Erythroblast (primary cell): Measurements from ENCODE around the gene NCOA7.

ENCODE experiments used
- DNase-seq, 2 experiments: peaks; one replicate each; lab custom pipeline; 2025; lab: John Stamatoyannopoulos, UW
- GATA1 ChIP-seq: IDR thresholded peaks from 2 replicates; pipeline ENCODE4 v1.6.1; 2011; ENCODE audit warnings: low read depth, mild to moderate bottlenecking, control low read depth, low read length, moderate library complexity
- POLR2A ChIP-seq: IDR thresholded peaks from 2 replicates; pipeline ENCODE4 v1.6.1; 2011; ENCODE audit warnings: mild to moderate bottlenecking, low read length

NCOA7 gene

DNA sequence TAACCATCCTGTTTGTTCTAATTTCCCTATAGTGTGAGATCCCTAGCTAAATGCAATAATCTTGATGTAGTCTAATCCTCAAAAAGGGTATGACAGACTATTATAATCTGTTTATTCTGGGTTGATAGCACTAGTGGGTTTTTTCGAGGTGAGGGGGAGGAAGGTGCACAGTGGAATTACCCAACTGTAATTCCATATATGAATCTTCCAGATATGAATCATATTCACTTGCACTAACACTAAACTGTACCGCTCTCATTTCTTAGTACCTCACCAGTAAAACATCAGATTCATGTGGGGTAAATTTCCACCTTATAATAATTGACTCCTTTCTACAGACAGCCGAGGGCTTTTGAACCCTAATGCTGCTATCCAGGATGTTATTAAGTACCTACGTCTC is 16.5 kb downstream of the NCOA7 start:
- DNase-seq: no peak
- TF ChIP-seq GATA1: no peak
- no peak for TF ChIP-seq POLR2A

DNA sequence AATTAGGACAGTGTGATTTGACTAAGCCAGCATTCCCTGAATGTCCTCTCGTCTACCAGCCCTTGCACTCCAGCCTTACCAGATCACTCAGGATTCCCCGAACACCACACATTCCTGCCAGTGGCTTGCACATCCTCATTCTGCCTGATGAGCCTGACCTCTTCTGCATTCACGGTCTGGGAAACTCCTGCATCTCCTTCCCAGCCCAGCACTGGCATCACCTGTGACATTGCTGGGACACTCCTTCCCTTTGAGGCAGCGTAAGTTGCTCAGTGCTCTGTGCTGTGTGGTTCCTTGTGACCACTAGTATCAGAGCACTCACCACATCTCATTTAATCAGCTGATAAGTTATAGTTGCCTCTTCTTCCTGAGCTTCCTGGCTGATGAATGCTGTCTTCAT is 17.3 kb downstream of the NCOA7 start:
- TF ChIP-seq POLR2A: no peak
- no peak for TF ChIP-seq GATA1
- no peak for DNase-seq

DNA sequence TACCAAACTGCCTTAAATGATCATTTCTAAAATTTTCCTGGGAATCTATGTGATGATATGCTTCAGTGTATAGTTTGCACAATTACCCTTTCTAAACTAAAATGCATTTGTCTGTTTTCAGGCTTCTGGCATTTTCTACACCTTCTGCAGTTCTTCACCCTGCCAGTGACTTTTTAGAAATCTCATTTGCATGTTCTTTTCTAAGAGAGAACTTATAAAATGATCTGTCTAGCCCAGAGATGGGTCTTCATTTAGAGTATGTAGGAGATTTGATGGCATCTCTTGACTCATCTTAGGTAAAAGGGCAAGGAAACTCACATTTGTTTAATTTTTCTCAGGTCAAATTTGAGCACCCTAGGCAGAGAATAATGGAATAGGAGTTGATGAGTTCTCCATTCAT is 17.8 kb downstream of the NCOA7 start:
- TF ChIP-seq POLR2A (no peak), GATA1 (no peak)
- no peak for DNase-seq

DNA sequence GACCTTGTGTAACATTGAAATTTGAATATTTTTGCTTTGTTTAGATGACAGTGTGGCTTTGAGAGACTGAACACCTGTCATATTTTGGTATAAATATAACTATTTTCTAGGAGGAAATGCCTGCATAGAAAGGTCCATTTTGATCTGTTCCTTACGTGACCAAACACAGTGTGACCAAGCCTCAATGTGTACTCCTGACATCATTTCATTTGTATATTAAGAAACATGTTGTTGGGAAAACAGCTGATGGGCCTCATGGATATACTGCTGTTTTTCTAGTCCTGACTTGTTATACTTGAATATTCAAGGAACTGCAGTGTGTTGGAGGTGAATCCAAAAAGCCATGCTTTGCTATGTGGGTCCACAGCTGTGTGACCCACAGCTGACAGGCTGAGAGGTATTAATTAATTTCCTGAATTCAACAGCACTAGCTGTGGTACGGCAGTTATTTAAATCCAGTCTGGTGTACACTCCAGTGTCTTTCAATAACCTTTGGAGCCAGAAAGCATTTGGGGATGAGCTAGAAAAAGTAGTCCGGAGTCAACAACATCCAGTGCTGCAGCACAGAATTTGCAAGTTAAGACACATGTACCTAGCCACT is 18.9 kb downstream of the NCOA7 start:
- DNase-seq: no peak
- TF ChIP-seq GATA1 (no peak), POLR2A (no peak)

DNA sequence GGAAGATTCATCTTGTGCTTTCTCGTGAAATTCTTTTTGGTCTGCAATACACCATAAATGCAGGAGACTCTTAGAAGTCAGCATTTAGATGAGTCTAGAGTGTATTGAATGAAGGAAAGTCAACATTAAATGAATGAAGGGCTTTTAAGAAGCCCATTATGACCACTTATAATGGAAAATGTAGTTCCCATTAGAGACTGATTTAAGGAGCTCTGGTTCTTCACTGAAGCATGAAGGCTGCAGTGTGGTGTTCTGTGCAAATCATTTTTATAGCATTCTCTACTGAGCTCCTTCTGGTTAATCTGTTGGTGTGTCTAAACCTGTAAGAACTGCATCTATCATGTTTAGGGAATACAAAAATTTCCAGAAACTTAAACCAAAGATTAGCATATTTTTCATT is 19.7 kb downstream of the NCOA7 start:
- DNase-seq: no peak
- no peak for TF ChIP-seq GATA1
- TF ChIP-seq POLR2A: no peak

DNA sequence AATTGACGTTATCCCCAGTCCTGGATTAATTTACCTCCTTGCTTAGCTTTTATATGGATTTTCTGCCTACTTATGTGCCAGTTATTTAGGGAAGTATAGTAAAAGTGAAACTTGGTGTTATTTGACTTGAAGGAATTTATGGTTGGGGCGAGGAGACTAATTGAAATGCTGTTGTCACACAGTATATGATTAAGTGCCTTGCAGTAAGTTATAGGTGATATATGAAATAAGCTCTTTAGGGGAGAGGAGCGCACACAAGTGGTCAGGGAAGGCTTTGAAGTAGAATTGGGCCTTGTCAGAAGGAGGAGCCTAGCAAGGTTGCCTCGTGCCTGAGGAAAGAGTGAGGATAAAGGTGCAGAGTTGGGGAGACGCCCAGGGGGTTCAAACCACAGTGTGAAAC is 20.5 kb downstream of the NCOA7 start:
- DNase-seq: no peak
- TF ChIP-seq GATA1 (no peak), POLR2A (no peak)

DNA sequence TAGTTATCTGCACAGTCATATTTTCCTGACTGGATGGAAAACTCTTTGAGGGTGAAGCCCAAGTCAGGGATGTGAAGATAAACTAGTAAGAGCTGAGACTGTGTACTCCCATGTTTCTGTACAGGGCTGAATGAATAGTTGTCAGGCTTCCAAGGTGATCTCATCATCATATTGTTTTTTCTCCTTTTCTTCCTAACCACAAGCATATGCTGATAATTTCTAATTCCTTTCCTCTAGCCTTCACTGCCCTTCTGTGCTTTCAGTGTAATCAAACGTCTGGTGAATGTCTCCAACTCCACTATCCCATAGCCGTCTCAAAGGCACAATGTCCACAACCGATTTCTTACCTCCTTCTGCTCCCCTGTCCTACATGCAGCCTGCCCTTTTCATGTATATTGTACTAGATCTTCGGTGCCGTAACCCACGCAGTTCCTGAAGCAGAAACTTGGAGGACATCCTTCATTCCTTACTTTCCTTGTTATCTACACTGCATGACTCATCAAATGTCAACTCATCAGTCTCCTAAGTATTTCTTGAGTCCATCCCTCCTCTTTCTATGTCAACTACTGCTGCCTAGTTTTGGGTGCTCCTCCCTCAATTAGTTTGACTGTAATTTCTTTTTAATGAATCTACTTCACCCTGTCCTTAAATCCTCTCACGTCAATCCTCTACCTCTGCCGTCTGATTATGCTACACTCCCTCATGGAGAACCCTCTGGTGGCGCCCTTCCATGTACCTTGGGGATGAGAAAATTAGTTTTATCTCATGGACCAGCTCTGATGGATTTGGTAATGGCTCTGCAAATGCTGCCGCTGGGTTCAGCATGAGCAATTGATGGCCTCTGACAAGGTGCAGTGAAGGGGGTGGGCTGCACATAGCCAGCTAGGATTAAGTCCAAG is 21.9 kb downstream of the NCOA7 start:
- no peak for TF ChIP-seq POLR2A
- peak; percentile 37 to 53 for DNase-seq

DNA sequence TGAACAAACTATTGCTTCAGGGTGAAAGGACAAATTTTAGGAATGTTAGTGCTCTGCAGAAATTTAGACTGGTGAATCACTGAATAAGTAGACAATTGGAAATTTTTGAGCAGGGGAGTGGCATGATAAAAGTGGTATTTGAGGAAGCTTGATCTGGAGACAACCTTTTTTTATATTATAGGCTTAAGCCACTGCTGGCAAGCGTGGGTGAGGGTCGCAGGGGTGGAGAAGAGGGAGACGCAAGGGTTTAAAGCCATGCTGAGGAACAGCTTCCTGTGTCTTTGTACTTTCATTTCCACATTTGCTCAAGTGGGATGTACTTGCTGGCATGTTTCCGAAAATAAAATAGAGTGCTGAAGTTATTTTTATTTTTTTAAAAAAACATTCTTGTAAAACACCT is 23.7 kb downstream of the NCOA7 start:
- no peak for DNase-seq

DNA sequence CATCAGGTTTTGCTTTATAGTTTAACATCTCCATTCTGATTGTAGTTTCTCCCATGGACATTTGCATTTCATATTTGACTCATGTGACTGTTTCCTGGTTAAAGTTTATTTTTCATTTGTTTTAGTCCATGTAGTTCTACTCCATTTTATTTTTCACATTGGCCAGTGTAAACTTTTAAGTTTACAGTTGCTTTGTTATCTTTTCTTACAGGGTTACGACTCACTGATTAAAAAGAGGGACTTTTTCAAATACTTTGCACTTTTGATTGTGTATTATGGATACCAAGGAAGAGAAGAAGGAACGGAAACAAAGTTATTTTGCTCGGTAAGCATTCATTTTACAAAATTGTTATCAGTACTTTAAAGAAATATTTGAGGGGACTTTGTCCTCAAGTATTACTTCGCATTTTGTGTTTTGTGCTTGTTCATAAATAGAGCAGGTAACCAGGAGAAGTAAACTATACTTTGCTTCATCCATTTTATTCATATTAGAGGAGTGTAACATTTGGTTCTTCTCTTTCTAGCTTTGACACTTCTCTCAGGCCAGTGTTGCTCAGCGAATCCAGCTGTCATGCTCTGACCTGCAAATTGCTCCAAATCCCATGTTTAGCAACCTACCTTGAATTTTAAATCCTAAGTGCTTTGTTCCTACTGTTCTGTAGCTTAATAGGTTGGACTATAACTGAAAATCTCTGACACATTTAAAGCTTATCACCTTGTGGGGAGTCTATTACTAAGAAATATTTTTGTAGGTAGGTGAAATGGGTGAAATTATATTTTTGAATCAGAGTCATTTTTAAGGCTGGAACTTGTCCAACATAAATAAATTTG is 24.5 kb downstream of the NCOA7 start:
- DNase-seq: no peak
- TF ChIP-seq GATA1 (no peak), POLR2A (no peak)

More for the DNA sequence above, 23.7 kb downstream of the NCOA7 start:
- TF ChIP-seq GATA1 (no peak), POLR2A (no peak)

DNA sequence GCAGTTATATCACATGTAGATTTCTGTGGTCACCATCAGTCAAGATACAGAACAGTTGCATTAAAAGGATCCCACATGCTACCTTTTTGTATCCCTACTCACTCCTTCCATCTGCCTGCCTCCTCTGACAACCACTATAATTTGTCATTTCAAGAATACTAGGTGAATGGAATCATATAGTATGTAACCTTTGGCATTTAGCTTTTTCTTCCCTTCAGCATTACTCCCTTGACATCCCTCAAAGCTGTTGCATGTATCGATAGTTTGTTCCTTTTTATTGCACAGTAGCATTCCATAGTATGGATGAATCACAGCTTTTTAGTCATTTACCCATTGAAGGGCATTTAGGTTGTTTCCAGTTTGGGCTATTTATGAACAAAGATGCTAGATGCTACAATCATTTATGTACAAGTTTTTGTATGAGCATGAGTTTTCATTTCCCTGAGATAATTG is 26.1 kb downstream of the NCOA7 start:
- no peak for TF ChIP-seq POLR2A
- no peak for TF ChIP-seq GATA1
- DNase-seq: no peak

DNA sequence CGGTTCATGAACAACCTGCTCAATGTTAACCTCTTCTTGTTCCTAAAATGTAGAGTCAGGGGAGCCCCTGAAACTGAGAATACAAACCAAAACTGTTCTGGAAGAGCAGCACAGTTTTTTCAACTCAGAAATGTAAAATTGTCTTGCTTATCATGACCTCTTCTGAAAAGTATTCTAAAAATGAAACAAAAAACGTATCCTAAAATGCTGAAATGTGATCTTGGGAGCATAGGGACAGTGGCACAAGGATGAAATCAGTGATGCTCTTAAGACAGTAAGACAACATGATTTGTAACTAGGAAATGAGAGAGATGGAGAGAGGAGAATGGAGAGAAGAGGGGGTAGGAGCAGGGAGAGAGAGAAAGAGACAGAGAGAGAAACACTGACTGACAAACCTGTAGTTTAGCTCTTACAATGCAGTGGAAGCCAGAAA is 27.5 kb downstream of the NCOA7 start:
- no peak for DNase-seq
- TF ChIP-seq GATA1 (no peak), POLR2A (no peak)

DNA sequence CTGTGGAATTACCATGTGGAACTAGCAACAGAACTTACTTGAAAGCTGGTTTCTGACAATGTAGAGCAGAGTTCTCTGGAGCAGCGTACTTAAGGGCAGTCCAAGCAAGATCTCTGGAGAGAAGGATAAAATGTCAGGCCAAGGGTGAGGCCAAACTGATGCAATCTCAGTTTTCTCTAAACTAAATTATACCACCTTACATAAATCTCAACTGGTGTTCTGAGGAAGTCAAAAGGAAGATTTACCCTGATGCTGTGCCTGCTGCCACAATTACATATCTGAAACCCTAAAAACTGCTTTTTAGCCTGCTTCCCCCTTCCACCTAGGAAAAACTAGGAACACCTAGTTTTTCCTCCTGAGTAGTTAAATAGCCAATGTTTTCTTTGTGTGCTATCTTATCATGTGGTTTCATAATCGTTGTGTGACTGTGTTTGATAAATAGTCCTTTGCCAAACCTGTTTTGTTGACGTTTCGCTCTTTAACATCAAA is 28.1 kb downstream of the NCOA7 start:
- TF ChIP-seq GATA1 (no peak), POLR2A (no peak)
- no peak for DNase-seq

DNA sequence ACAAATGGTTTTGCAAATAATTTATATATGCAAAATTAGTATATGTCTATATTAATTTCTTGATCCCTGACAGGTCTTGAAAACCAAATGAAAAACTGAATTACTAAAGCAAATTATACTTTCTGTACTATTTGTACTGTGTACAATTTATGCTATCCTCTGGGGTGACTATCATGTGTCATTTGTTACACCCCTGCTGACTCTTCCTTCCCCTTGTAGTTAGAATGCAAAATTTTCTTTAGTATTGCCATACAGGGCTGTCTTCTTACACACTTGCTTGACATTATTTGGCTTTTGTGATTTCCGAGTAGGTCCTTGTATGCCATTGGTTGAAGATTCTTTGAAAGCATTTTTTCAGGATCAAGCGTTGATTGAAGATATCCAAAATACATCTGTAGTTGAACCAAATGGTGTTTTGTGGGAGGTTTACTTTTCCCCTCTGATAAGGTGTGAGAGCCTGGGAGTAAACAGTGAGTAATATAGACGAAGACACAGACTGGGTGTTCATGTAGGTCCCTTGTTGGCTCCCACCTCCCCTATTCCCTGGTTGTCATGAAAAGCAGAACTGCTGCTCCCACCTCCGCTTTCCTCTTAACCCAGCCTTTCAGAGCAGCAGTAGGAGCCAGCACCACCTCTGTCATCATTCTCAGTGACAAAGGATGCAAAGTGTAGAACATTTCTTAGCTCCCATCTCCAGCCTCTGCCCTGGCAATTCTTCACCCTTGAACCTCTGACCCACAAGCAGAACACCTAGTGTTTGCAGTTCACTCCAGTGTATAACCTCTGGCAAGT is 29.0 kb downstream of the NCOA7 start:
- DNase-seq: no peak

More for the DNA sequence above, 29.0 kb downstream of the NCOA7 start:
- TF ChIP-seq POLR2A (no peak), GATA1 (no peak)
